Measurements from ENCODE around the gene NTSR2.

The NTSR2 gene

GRCh38 chr2:11613297-11613696 lies 56.7 kb downstream of the NTSR2 start:
- H3K36me3 ChIP-seq (ENCODE audit: control insufficient read depth in 2 of 2, insufficient read depth in 2 of 2, low read length in 2 of 2): no peaks in the 10 kb centered on the region
- H3K9ac ChIP-seq (ENCODE audit: low read length in 2 of 2): no peak overlapping the region
- H3K9me3 ChIP-seq (ENCODE audit: control insufficient read depth in 2 of 2, low read length in 2 of 2): no peaks in the 10 kb centered on the region
- H3K4me3 ChIP-seq (ENCODE audit: low read length in 2 of 2): no peak overlapping the region
- no peaks in the 10 kb centered on the region for H3K27me3 ChIP-seq (ENCODE audit: control insufficient read depth in 1 of 2, insufficient read depth in 2 of 2, low read length in 2 of 2)
- H3K4me1 ChIP-seq (ENCODE audit: control insufficient read depth, insufficient read depth, low read length): no peaks in the 10 kb centered on the region
- H3K27ac ChIP-seq (ENCODE audit: low read length): no peak overlapping the region

- H3K9ac ChIP-seq (ENCODE audit: low read length in 2 of 2): no peak overlapping the region
- no peak overlapping the region for H3K27ac ChIP-seq (ENCODE audit: low read length)
These were observed 57.3 kb downstream of the NTSR2 start for GRCh38 chr2:11612553-11613215.

GRCh38 chr2:11611251-11611650 lies 58.7 kb downstream of the NTSR2 start:
- Histone ChIP-seq H3K4me3 (ENCODE audit: low read length in 2 of 2) (no peak overlapping the region), H3K9ac (ENCODE audit: low read length in 2 of 2) (no peak overlapping the region)

More at GRCh38 chr2:11612553-11613215, 57.3 kb downstream of the NTSR2 start:
- H3K36me3 ChIP-seq (ENCODE audit: control insufficient read depth in 2 of 2, insufficient read depth in 2 of 2, low read length in 2 of 2): no peaks in the 10 kb centered on the region
- no peaks in the 10 kb centered on the region for H3K27me3 ChIP-seq (ENCODE audit: control insufficient read depth in 1 of 2, insufficient read depth in 2 of 2, low read length in 2 of 2)
- no peaks in the 10 kb centered on the region for H3K4me1 ChIP-seq (ENCODE audit: control insufficient read depth, insufficient read depth, low read length)
- H3K9me3 ChIP-seq (ENCODE audit: control insufficient read depth in 2 of 2, low read length in 2 of 2): no peaks in the 10 kb centered on the region
- H3K4me3 ChIP-seq (ENCODE audit: low read length in 2 of 2): no peak overlapping the region

GRCh38 chr2:11610624-11611242 lies 59.3 kb downstream of the NTSR2 start:
- H3K9me3 ChIP-seq (ENCODE audit: control insufficient read depth in 2 of 2, low read length in 2 of 2): no peaks in the 10 kb centered on the region

More at GRCh38 chr2:11611251-11611650, 58.7 kb downstream of the NTSR2 start:
- Histone ChIP-seq H3K27ac (ENCODE audit: low read length) (no peak overlapping the region), H3K27me3 (ENCODE audit: control insufficient read depth in 1 of 2, insufficient read depth in 2 of 2, low read length in 2 of 2) (no peaks in the 10 kb centered on the region), H3K9me3 (ENCODE audit: control insufficient read depth in 2 of 2, low read length in 2 of 2) (no peaks in the 10 kb centered on the region), H3K36me3 (ENCODE audit: control insufficient read depth in 2 of 2, insufficient read depth in 2 of 2, low read length in 2 of 2) (no peaks in the 10 kb centered on the region), H3K4me1 (ENCODE audit: control insufficient read depth, insufficient read depth, low read length) (no peaks in the 10 kb centered on the region)

More at GRCh38 chr2:11610624-11611242, 59.3 kb downstream of the NTSR2 start:
- Histone ChIP-seq H3K9ac (ENCODE audit: low read length in 2 of 2) (no peak overlapping the region), H3K4me1 (ENCODE audit: control insufficient read depth, insufficient read depth, low read length) (no peaks in the 10 kb centered on the region), H3K27ac (ENCODE audit: low read length) (no peak overlapping the region), H3K36me3 (ENCODE audit: control insufficient read depth in 2 of 2, insufficient read depth in 2 of 2, low read length in 2 of 2) (no peaks in the 10 kb centered on the region), H3K4me3 (ENCODE audit: low read length in 2 of 2) (no peak overlapping the region), H3K27me3 (ENCODE audit: control insufficient read depth in 1 of 2, insufficient read depth in 2 of 2, low read length in 2 of 2) (no peaks in the 10 kb centered on the region)

Data from stomach smooth muscle (tissue), 2 donors.